Suppressor macrophage treated with lipopolysaccharide for 4 hours (primary cell): ENCODE measurements around the gene PHF2.
"Not testable (repeated sequence)": the region's sequence is repeated elsewhere in the genome, so short reads cannot be mapped to it uniquely, and the experiment has no call there.

Source experiments
- DNase-seq: peaks from one replicate; pipeline ENCODE4 v3.0.0-alpha.2; 2020

The PHF2 gene

GRCh38 chr9:93655621-93656425 lies 79.4 kb downstream of the PHF2 start:
- DNase-seq: no peak

GRCh38 chr9:93656426-93657239 lies 80.2 kb downstream of the PHF2 start:
- DNase-seq: no peak

- no peak for DNase-seq
Measured at GRCh38 chr9:93657331-93658111, 81.1 kb downstream of the PHF2 start.

- DNase-seq: no peak
Measured at GRCh38 chr9:93658184-93658925, 82.0 kb downstream of the PHF2 start.

GRCh38 chr9:93659044-93659836 lies 82.9 kb downstream of the PHF2 start:
- DNase-seq: no peak

GRCh38 chr9:93659837-93660177 lies 83.4 kb downstream of the PHF2 start:
- DNase-seq: no peak

GRCh38 chr9:93660352-93661046 lies 84.1 kb downstream of the PHF2 start:
- no peak for DNase-seq

- DNase-seq: no peak
Measured at GRCh38 chr9:93661591-93661990, 85.2 kb downstream of the PHF2 start.

GRCh38 chr9:93662016-93662638 lies 85.7 kb downstream of the PHF2 start:
- DNase-seq: no peak

- DNase-seq: no peak
Measured at GRCh38 chr9:93662952-93663572, 86.7 kb downstream of the PHF2 start.

GRCh38 chr9:93663877-93664548 lies 87.6 kb downstream of the PHF2 start:
- DNase-seq: no peak

GRCh38 chr9:93664549-93665120 lies 88.3 kb downstream of the PHF2 start:
- no peak for DNase-seq

GRCh38 chr9:93665128-93665636 lies 88.8 kb downstream of the PHF2 start:
- DNase-seq: no peak

- DNase-seq: no peak
Measured at GRCh38 chr9:93665637-93666438, 89.5 kb downstream of the PHF2 start.

GRCh38 chr9:93666439-93666784 lies 90.0 kb downstream of the PHF2 start:
- not testable (repeated sequence) for DNase-seq

- no peak for DNase-seq
Measured at GRCh38 chr9:93667006-93667405, 90.6 kb downstream of the PHF2 start.

GRCh38 chr9:93667627-93668026 lies 91.2 kb downstream of the PHF2 start:
- DNase-seq: no peak

- DNase-seq: no peak
Measured at GRCh38 chr9:93668261-93668871, 92.0 kb downstream of the PHF2 start.
